A673 (cell line): Measurements from ENCODE around the gene BHLHA15. TPM values are rescaled to one million over a fixed set of nuclear protein-coding genes. Genes with fewer than 3 reads are reported as not detected.

ENCODE experiments used
- BruUV-seq: library from RNA; stranded (reverse); fragments of 400-500 nt; replicated peaks from 2 replicates; lab custom pipeline; 2021; lab: Mats Ljungman, UMichigan
- CTCF ChIA-PET: fragments of 300-600 bp; sonication (Branson Sonifier 250); formaldehyde crosslinking; loops from one replicate; lab custom pipeline; 2022; ENCODE audit warnings: antibody characterized with exemption; lab: Charles Lee
- POLR2A ChIA-PET: fragments of 300-600 bp; sonication (Branson Sonifier 250); formaldehyde crosslinking; loops from one replicate; lab custom pipeline; 2022; ENCODE audit warnings: antibody characterized with exemption; ENCODE audit not compliant: low non-redundant PET; lab: Charles Lee
- DNase-seq: peaks from one replicate; pipeline ENCODE4 v3.0.0-alpha.2; 2015; ENCODE audit warnings: low spot score
- H3K27ac ChIP-seq: fragments of 200-600 bp; sonication (generic); 2 replicates; pipeline ENCODE4 v1.5.1; 2016; ENCODE audit warnings: mixed run types, low read depth, mild to moderate bottlenecking, mixed read lengths, antibody characterized with exemption, low read length; ENCODE audit not compliant: poor library complexity, severe bottlenecking
- H3K27me3 ChIP-seq: fragments of 200-600 bp; sonication (generic); replicated peaks from 2 replicates; pipeline ENCODE4 v1.6.1; 2017; ENCODE audit warnings: mixed run types, low read depth, mild to moderate bottlenecking, mixed read lengths, antibody characterized with exemption, low read length; ENCODE audit not compliant: insufficient read depth, poor library complexity
- H3K36me3 ChIP-seq: fragments of 200-600 bp; sonication (generic); 2 replicates; pipeline ENCODE4 v1.6.1; 2016; ENCODE audit warnings: mixed run types, mild to moderate bottlenecking, mixed read lengths, antibody characterized with exemption, low read length; ENCODE audit not compliant: insufficient read depth, poor library complexity, severe bottlenecking
- H3K4me1 ChIP-seq: fragments of 200-600 bp; sonication (generic); 2 replicates; pipeline ENCODE4 v1.6.1; 2017; ENCODE audit warnings: mixed run types, mild to moderate bottlenecking, mixed read lengths, antibody characterized with exemption, low read length; ENCODE audit not compliant: insufficient read depth, poor library complexity, severe bottlenecking
- H3K4me3 ChIP-seq: fragments of 200-600 bp; sonication (generic); 2 replicates; pipeline ENCODE4 v1.5.1; 2016; ENCODE audit warnings: low read depth, mixed run types, mild to moderate bottlenecking, mixed read lengths, low read length; ENCODE audit not compliant: poor library complexity, severe bottlenecking
- H3K9me3 ChIP-seq: fragments of 200-600 bp; sonication (generic); 2 replicates; pipeline ENCODE4 v1.6.1; 2016; ENCODE audit warnings: mixed run types, low read depth, mild to moderate bottlenecking, mixed read lengths, antibody characterized with exemption, low read length; ENCODE audit not compliant: poor library complexity, severe bottlenecking
- CTCF ChIP-seq: fragments of 300-800, 200-600 bp; sonication (generic); conservative IDR thresholded peaks from 2 replicates; pipeline ENCODE4 v1.5.1; 2017; ENCODE audit warnings: low read depth, mild to moderate bottlenecking, antibody characterized with exemption, low read length, moderate library complexity, mixed read lengths
- EZH2 ChIP-seq: fragments of 200-600 bp; sonication (generic); IDR thresholded peaks from 2 replicates; pipeline ENCODE4 v1.6.1; 2017; ENCODE audit warnings: borderline replicate concordance, low read depth, mild to moderate bottlenecking, mixed read lengths, antibody characterized with exemption, low read length; ENCODE audit not compliant: poor library complexity, severe bottlenecking
- intact Hi-C: fragments of 100-400 bp; cut with micrococcal nuclease; formaldehyde crosslinking; loops from one replicate; pipeline ENCODE4 v1.10.0; 2022; ENCODE audit not compliant: unreplicated experiment
- total RNA-seq: library from RNA; stranded (reverse); gene quantifications from 2 replicates; pipeline ENCODE4 v1.2.3, GENCODE V29; 2021

The BHLHA15 gene
- total RNA-seq, 1 experiment from 2014 or later, result 0.64 TPM

DNA sequence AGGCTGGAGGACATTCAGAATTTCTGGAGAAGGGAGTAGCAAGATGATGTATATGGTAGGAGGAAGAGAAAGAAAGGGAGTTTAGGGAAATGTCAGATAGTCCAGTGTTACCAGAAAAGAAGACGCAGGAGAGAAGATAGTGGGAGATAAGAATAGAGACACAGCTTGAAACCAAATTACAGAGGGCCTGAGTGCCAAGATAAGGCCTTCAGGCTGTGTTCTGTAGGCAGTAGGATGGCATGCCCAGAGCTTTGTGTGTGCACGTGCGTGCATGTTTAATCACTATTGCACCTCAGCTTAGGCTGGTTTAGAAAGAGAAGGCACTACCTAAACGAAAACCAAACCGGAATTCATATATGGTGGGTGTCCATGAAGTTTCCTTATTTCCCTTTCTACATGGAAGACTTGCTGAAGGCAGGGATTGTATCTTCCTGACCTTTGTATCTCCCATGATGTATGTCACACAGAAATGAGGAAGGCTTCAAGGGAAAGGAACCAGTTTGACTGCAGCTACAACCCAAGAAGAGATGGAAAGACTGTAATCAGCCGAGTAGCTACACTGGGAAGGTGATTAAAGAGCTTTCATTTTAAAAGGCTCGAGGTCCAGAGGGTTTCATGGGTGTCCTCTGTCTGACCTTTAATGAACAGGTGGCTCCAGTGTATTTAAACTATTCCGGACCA, 35.8 kb upstream of the BHLHA15 start:
- no peak for TF ChIP-seq EZH2
- TF ChIP-seq CTCF, result no peak
- ChIA-PET POLR2A (no interaction called here), CTCF (no interaction called here)
- no peak overlapping the region for H3K27ac ChIP-seq
- no peaks in the 10 kb centered on the region for H3K9me3 ChIP-seq
- DNase-seq, result no peak
- no peak overlapping the region for H3K4me3 ChIP-seq
- H3K4me1 ChIP-seq, result no peaks in the 10 kb centered on the region
- H3K27me3 ChIP-seq, result no peaks in the 10 kb centered on the region
- H3K36me3 ChIP-seq, result no peaks in the 10 kb centered on the region
- BruUV-seq, result no TSS peak
- intact Hi-C loops, result no loop called here

DNA sequence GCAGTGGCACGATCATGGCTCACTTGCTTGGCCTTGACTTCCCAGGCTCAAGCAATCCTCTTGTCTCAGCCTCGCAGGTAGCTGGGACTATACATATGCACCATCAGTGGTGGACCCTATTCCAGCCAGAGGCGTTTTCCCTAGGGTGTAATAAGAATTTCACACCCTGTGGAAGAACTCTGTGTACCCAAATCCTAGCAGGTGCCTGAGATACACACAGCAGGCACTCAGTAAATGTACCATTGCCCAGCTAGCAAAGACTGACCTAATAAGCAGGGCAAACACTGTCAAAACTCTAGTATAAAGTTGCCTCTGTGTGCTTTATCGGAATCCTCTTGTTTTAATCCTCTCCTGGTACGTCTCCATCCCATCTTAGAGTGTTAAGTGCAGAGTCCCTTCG, 33.7 kb upstream of the BHLHA15 start:
- Histone ChIP-seq H3K4me3 (no peak overlapping the region), H3K4me1 (no peaks in the 10 kb centered on the region), H3K27ac (no peak overlapping the region), H3K9me3 (no peaks in the 10 kb centered on the region), H3K27me3 (no peaks in the 10 kb centered on the region), H3K36me3 (no peaks in the 10 kb centered on the region)
- no peak for DNase-seq
- ChIA-PET CTCF (no interaction called here), POLR2A (interaction anchor here (0.6 kb wide), 1 partner anchor 1854 kb away, joined by 6 read pairs; no protein-coding TSS in a partner anchor)
- intact Hi-C loops, result no loop called here
- TF ChIP-seq EZH2 (no peak), CTCF (no peak)
- no TSS peak for BruUV-seq

- Histone ChIP-seq H3K4me1 (no peaks in the 10 kb centered on the region), H3K4me3 (no peak overlapping the region), H3K27ac (no peak overlapping the region), H3K9me3 (no peaks in the 10 kb centered on the region), H3K36me3 (no peaks in the 10 kb centered on the region), H3K27me3 (no peaks in the 10 kb centered on the region)
- no TSS peak for BruUV-seq
- DNase-seq, result no peak
- CTCF ChIA-PET, result no interaction called here
- TF ChIP-seq EZH2, result no peak
- TF ChIP-seq CTCF, result no peak
- POLR2A ChIA-PET, result interaction anchor here (0.6 kb wide), 1 partner anchor 1854 kb away, joined by 6 read pairs; no protein-coding TSS in a partner anchor
- intact Hi-C loops, result no loop called here
Measured at GRCh38 chr7:98178321-98178720, 32.9 kb upstream of the BHLHA15 start.
